Astrocyte (in vitro differentiated cells and primary cell): ENCODE data around the gene MRPL48. TPM values are rescaled to one million over a fixed set of nuclear protein-coding genes. Genes with fewer than 3 reads are reported as not detected.

Source experiments
- DNase-seq: peaks from one replicate; pipeline ENCODE4 v3.0.0-alpha.2; 2010; ENCODE audit warnings: low read depth
- FAIRE-seq: peaks from 2 replicates; lab custom pipeline; 2011; peaks lifted over from hg19 to GRCh38; lab: Jason Lieb, UNC
- H2AFZ ChIP-seq: 2 replicates; pipeline ENCODE4 v1.6.0; 2012; ENCODE audit warnings: low read depth, low read length, inconsistent platforms
- H3K27ac ChIP-seq: 2 replicates; pipeline ENCODE4 v1.5.1; 2011; ENCODE audit warnings: low read depth, low read length, inconsistent platforms
- H3K27me3 ChIP-seq: 2 replicates; pipeline ENCODE4 v1.6.0; 2011; ENCODE audit warnings: low read length, inconsistent platforms; ENCODE audit not compliant: insufficient read depth
- H3K36me3 ChIP-seq: 2 replicates; pipeline ENCODE4 v1.5.1; 2011; ENCODE audit warnings: low read length, inconsistent platforms; ENCODE audit not compliant: insufficient read depth
- H3K4me1 ChIP-seq: 2 replicates; pipeline ENCODE4 v1.5.1; 2011; ENCODE audit warnings: low read length, inconsistent platforms; ENCODE audit not compliant: insufficient read depth
- H3K4me2 ChIP-seq: 2 replicates; pipeline ENCODE4 v1.6.0; 2012; ENCODE audit warnings: low read length, inconsistent platforms
- H3K4me3 ChIP-seq: 2 replicates; pipeline ENCODE4 v1.5.1; 2011; ENCODE audit warnings: low read depth, mild to moderate bottlenecking, low read length, inconsistent platforms; ENCODE audit not compliant: insufficient read depth
- H3K79me2 ChIP-seq: 2 replicates; pipeline ENCODE4 v1.6.0; 2012; ENCODE audit warnings: mild to moderate bottlenecking, low read length, inconsistent platforms; ENCODE audit not compliant: insufficient read depth
- H3K9ac ChIP-seq: 2 replicates; pipeline ENCODE4 v1.6.0; 2012; ENCODE audit warnings: mild to moderate bottlenecking, low read length, inconsistent platforms
- H3K9me3 ChIP-seq: 2 replicates; pipeline ENCODE4 v1.5.1; 2012; ENCODE audit warnings: low read depth, mild to moderate bottlenecking, low read length, inconsistent platforms; ENCODE audit not compliant: insufficient read depth
- H4K20me1 ChIP-seq: 2 replicates; pipeline ENCODE4 v1.6.0; 2012; ENCODE audit warnings: low read length, inconsistent platforms; ENCODE audit not compliant: insufficient read depth
- H3K27ac Mint-ChIP-seq: one replicate; pipeline ENCODE4 v1.8.0; 2021; ENCODE audit warnings: mild to moderate bottlenecking, mixed read lengths; ENCODE audit not compliant: unreplicated experiment
- H3K27me3 Mint-ChIP-seq: one replicate; pipeline ENCODE4 v1.8.0; 2021; ENCODE audit warnings: low read depth, mixed read lengths; ENCODE audit not compliant: unreplicated experiment
- H3K36me3 Mint-ChIP-seq: one replicate; pipeline ENCODE4 v1.8.0; 2021; ENCODE audit warnings: low read depth, mixed read lengths; ENCODE audit not compliant: unreplicated experiment
- H3K4me1 Mint-ChIP-seq: one replicate; pipeline ENCODE4 v1.8.0; 2021; ENCODE audit warnings: low read depth, mixed read lengths; ENCODE audit not compliant: unreplicated experiment
- H3K4me3 Mint-ChIP-seq: one replicate; pipeline ENCODE4 v1.8.0; 2021; ENCODE audit warnings: mild to moderate bottlenecking, moderate library complexity, mixed read lengths; ENCODE audit not compliant: unreplicated experiment
- H3K9me3 Mint-ChIP-seq: one replicate; pipeline ENCODE4 v1.8.0; 2021; ENCODE audit warnings: mild to moderate bottlenecking, mixed read lengths; ENCODE audit not compliant: unreplicated experiment
- CTCF ChIP-seq: IDR thresholded peaks from 2 replicates; pipeline ENCODE4 v1.5.1; 2011; ENCODE audit warnings: low read depth, mild to moderate bottlenecking, inconsistent platforms, low read length, moderate library complexity; ENCODE audit not compliant: insufficient read depth
- EZH2 ChIP-seq: IDR thresholded peaks from 2 replicates; pipeline ENCODE4 v1.6.1; 2012; ENCODE audit warnings: mild to moderate bottlenecking, low read length, inconsistent platforms; ENCODE audit not compliant: insufficient read depth
- total RNA-seq: library from RNA; stranded (reverse); gene quantifications from 2 replicates; pipeline ENCODE4 v1.2.1, GENCODE V29; 2021

Gene MRPL48
- total RNA-seq, 1 donor from 2014 or later: 24.6 TPM

- Mint-ChIP-seq H3K27ac (peak overlapping the region; percentile 97), H3K27me3 (no peaks in the 10 kb centered on the region), H3K9me3 (no peaks in the 10 kb centered on the region), H3K4me1 (peaks cover 2% of the 10 kb centered on the region), H3K4me3 (peak overlapping the region; percentile 93), H3K36me3 (no peaks in the 10 kb centered on the region)
- TF ChIP-seq EZH2 (no peak), CTCF (no peak)
- FAIRE-seq (no peak), DNase-seq (no peak)
- H3K79me2 ChIP-seq: peaks cover 4% of the 10 kb centered on the region
- H4K20me1 ChIP-seq: no peaks in the 10 kb centered on the region
- H2AFZ ChIP-seq: peak overlapping the region; percentile 98
- H3K27me3 ChIP-seq: no peaks in the 10 kb centered on the region
- H3K9ac ChIP-seq: peak overlapping the region; percentile 87
- peak overlapping the region; percentile 83 for H3K4me2 ChIP-seq
- H3K27ac ChIP-seq: peak overlapping the region; percentile 91
- H3K36me3 ChIP-seq: no peaks in the 10 kb centered on the region
- H3K4me3 ChIP-seq: peak overlapping the region; percentile 87
- no peaks in the 10 kb centered on the region for H3K4me1 ChIP-seq
- no peaks in the 10 kb centered on the region for H3K9me3 ChIP-seq
Measured at GRCh38 chr11:73787051-73787642, 527 bp upstream of the MRPL48 start.

GRCh38 chr11:73789279-73789670 lies 1.6 kb downstream of the MRPL48 start:
- Mint-ChIP-seq H3K27ac (no peak overlapping the region), H3K4me1 (peaks cover 2% of the 10 kb centered on the region), H3K4me3 (peak overlapping the region; percentile 93), H3K27me3 (no peaks in the 10 kb centered on the region), H3K9me3 (no peaks in the 10 kb centered on the region), H3K36me3 (no peaks in the 10 kb centered on the region)
- FAIRE-seq (no peak), DNase-seq (no peak)
- TF ChIP-seq CTCF (no peak), EZH2 (no peak)
- Histone ChIP-seq H3K4me2 (peak overlapping the region; percentile 83), H3K79me2 (peaks cover 4% of the 10 kb centered on the region), H3K4me3 (no peak overlapping the region), H3K27ac (no peak overlapping the region), H4K20me1 (no peaks in the 10 kb centered on the region), H2AFZ (no peak overlapping the region), H3K9me3 (no peaks in the 10 kb centered on the region), H3K27me3 (no peaks in the 10 kb centered on the region), H3K9ac (no peak overlapping the region), H3K36me3 (no peaks in the 10 kb centered on the region), H3K4me1 (no peaks in the 10 kb centered on the region)

GRCh38 chr11:73792584-73792983 lies 4.9 kb downstream of the MRPL48 start:
- Mint-ChIP-seq H3K27ac (no peak overlapping the region), H3K27me3 (no peaks in the 10 kb centered on the region), H3K9me3 (no peaks in the 10 kb centered on the region), H3K36me3 (no peaks in the 10 kb centered on the region), H3K4me3 (no peak overlapping the region), H3K4me1 (peaks cover under 1% of the 10 kb centered on the region)
- H3K4me3 ChIP-seq: no peak overlapping the region
- no peak for DNase-seq
- H4K20me1 ChIP-seq: no peaks in the 10 kb centered on the region
- H3K79me2 ChIP-seq: peaks cover 4% of the 10 kb centered on the region
- H3K36me3 ChIP-seq: no peaks in the 10 kb centered on the region
- no peaks in the 10 kb centered on the region for H3K9me3 ChIP-seq
- H3K4me2 ChIP-seq: no peak overlapping the region
- no peaks in the 10 kb centered on the region for H3K27me3 ChIP-seq
- H3K27ac ChIP-seq: no peak overlapping the region
- no peak overlapping the region for H3K9ac ChIP-seq
- FAIRE-seq: no peak
- H2AFZ ChIP-seq: no peak overlapping the region
- TF ChIP-seq CTCF (no peak), EZH2 (no peak)
- H3K4me1 ChIP-seq: no peaks in the 10 kb centered on the region
